A549 (cell line): Measurements from ENCODE around the gene CCDC106.

Experiments
- CHD2 ChIP-seq: fragments of 150-350 bp; IDR thresholded peaks from 2 replicates; pipeline ENCODE4 v1.6.1; 2014; ENCODE audit warnings: low read length; ENCODE audit not compliant: partially characterized antibody
- CTCF ChIP-seq: fragments of >200 bp; sonication (Bioruptor Twin); formaldehyde crosslinking; IDR thresholded peaks from 3 replicates; pipeline ENCODE4 v1.5.1; 2016
- ELK1 ChIP-seq: fragments of 150-350 bp; IDR thresholded peaks from 2 replicates; pipeline ENCODE4 v1.6.1; 2014; ENCODE audit warnings: low read depth, mild to moderate bottlenecking, low read length
- EP300 ChIP-seq, 2 experiments: fragments of >200 bp; sonication (Bioruptor Twin); formaldehyde crosslinking; IDR thresholded peaks; 2 replicates in 1 of 2; 3 replicates in 1 of 2; pipeline ENCODE4 v1.6.1; 2016 to 2017
- FOSL2 ChIP-seq, 2 experiments: fragments of 450-650 bp in 1 of 2; fragments of >200 bp in 1 of 2; sonication (Bioruptor Twin) in 1 of 2; formaldehyde crosslinking; IDR thresholded peaks; 2 replicates each; pipeline versions ENCODE4 v1.5.0 to v1.6.1; 2016 to 2020; ENCODE audit warnings: mild to moderate bottlenecking in 1 of 2, moderate library complexity in 1 of 2
- JUNB ChIP-seq: fragments of >200 bp; sonication (Bioruptor Twin); formaldehyde crosslinking; IDR thresholded peaks from 2 replicates; pipeline ENCODE4 v1.6.1; 2016
- PHF8 ChIP-seq: fragments of 200-600 bp; sonication (generic); IDR thresholded peaks from 2 replicates; pipeline ENCODE4 v1.6.1; 2016; ENCODE audit warnings: low read depth, mild to moderate bottlenecking, antibody characterized with exemption, moderate library complexity, borderline replicate concordance
- POLR2A ChIP-seq: IDR thresholded peaks from 2 replicates; pipeline ENCODE4 v1.6.1; 2012; ENCODE audit warnings: mild to moderate bottlenecking, low read length
- POLR2AphosphoS2 ChIP-seq: conservative IDR thresholded peaks from 2 replicates; pipeline ENCODE4 v1.6.1; 2012; ENCODE audit warnings: low read length, improper control_type of control experiment, inconsistent platforms
- REST ChIP-seq: fragments of 200-600 bp; sonication (generic); IDR thresholded peaks from 2 replicates; pipeline ENCODE4 v1.6.1; 2016; ENCODE audit warnings: antibody characterized with exemption, mild to moderate bottlenecking, moderate library complexity

- TF ChIP-seq CTCF (no peak), JUNB (no peak), POLR2A (no peak), REST (no peak), CHD2 (no peak), EP300 (IDR thresholded peaks at IDR 0.05) (no peak), ELK1 (no peak), FOSL2 (IDR thresholded peaks at IDR 0.05) (no peak), FOSL2 (CRISPR knock-in tag; IDR thresholded peaks at IDR 0.05) (no peak), POLR2AphosphoS2 (no peak), PHF8 (no peak)
Measured at GRCh38 chr19:55621205-55621672, 26.8 kb upstream of the CCDC106 start.
